Lung (tissue), 12 donors: Measurements from ENCODE around the gene AP4M1. TPM values are rescaled to one million over a fixed set of nuclear protein-coding genes. Genes with fewer than 3 reads are reported as not detected.

Experiments used
- ATAC-seq: fragments of 200-7000 bp; cut with Tn5 transposase; one replicate; pipeline ENCODE4 v1.9.1; 2020; ENCODE audit warnings: moderate number of reproducible peaks; ENCODE audit not compliant: insufficient read depth, low FRiP score
- DNase-seq, 3 donors: peaks; one replicate each; pipeline ENCODE4 v3.0.0-alpha.2; 2013 to 2017
- H3K27ac ChIP-seq, 2 donors: one replicate each; pipeline ENCODE4 v1.5.1; 2013; ENCODE audit warnings: mild to moderate bottlenecking in 2 of 2, moderate library complexity in 2 of 2, control low read depth in 1 of 2, inconsistent platforms in 1 of 2, low read depth in 1 of 2, low read length in 1 of 2
- H3K27me3 ChIP-seq, 3 donors: one replicate each; pipeline ENCODE4 v1.5.1; 2013; ENCODE audit warnings: low read length in 2 of 3; ENCODE audit not compliant: control insufficient read depth in 3 of 3, insufficient read depth in 3 of 3
- H3K36me3 ChIP-seq, 4 donors: one replicate each; pipeline ENCODE4 v1.5.1; 2013; ENCODE audit warnings: low read length in 4 of 4, mild to moderate bottlenecking in 1 of 4, moderate library complexity in 1 of 4; ENCODE audit not compliant: control insufficient read depth in 4 of 4, insufficient read depth in 4 of 4
- H3K4me1 ChIP-seq, 5 donors: one replicate each; pipeline ENCODE4 v1.5.1; 2013; ENCODE audit warnings: low read length in 5 of 5, mild to moderate bottlenecking in 2 of 5, moderate library complexity in 1 of 5; ENCODE audit not compliant: control insufficient read depth in 5 of 5, insufficient read depth in 5 of 5
- H3K4me3 ChIP-seq: one replicate; pipeline ENCODE4 v1.5.1; 2013; ENCODE audit warnings: mild to moderate bottlenecking, control low read depth, moderate library complexity
- H3K9ac ChIP-seq, 2 donors: one replicate each; pipeline ENCODE4 v1.5.1; 2013; ENCODE audit warnings: low read length in 2 of 2, control low read depth in 1 of 2; ENCODE audit not compliant: insufficient read depth in 1 of 2
- H3K9me3 ChIP-seq, 4 donors: one replicate each; pipeline ENCODE4 v1.5.1; 2013; ENCODE audit warnings: low read length in 3 of 4, mild to moderate bottlenecking in 1 of 4, moderate library complexity in 1 of 4; ENCODE audit not compliant: control insufficient read depth in 4 of 4, insufficient read depth in 3 of 4
- CTCF ChIP-seq: IDR thresholded peaks from 2 replicates; pipeline ENCODE4 v1.5.1; 2012; ENCODE audit warnings: mild to moderate bottlenecking; ENCODE audit errors: control extremely low read depth, extremely low read depth
- WGBS, 2 donors: extraction: QIAGEN DNeasy Blood & Tissue Kit; methylation state at CpG; one replicate each; pipeline ENCODE4 v1.1.7; 2013; 5-methylcytosine and 5-hydroxymethylcytosine counted together
- polyA plus RNA-seq, 2 donors: library from polyadenylated mRNA; stranded (reverse); fragments of 200-250 nt; gene quantifications; one replicate each; pipeline ENCODE4 v1.2.1, GENCODE V29; 2013
- total RNA-seq, 2 donors: library from RNA; depleted of rRNA in 1 of 2; stranded (reverse); fragments of >200 nt in 1 of 2; gene quantifications; one replicate each; pipeline ENCODE4 v1.2.1, GENCODE V29; 2014 to 2021
- donor health status: control.
- donor health status: control.
- donor health status: Bipolar disorder and iron deficiency.
- donor health status: healthy.
- donor health status: DM: yes; HTN: yes; CAD: no.

The AP4M1 gene
- total and polyA plus RNA-seq, 4 donors: 14.8 to 24.2 (median 17.1) TPM

GRCh38 chr7:100064162-100064561 is 37.3 kb upstream of the AP4M1 start:
- H3K4me3 ChIP-seq: no peak overlapping the region
- no peak overlapping the region for H3K9ac ChIP-seq
- ATAC-seq (no peak), DNase-seq (no peak)
- H3K4me1 ChIP-seq: peaks cover 4 to 14% (median 9%) of the 10 kb centered on the region in 5 donors
- WGBS, 2 donors: 92 to 93% methylated on average over 9 of the region's 9 CpGs
- no peaks in the 10 kb centered on the region for H3K9me3 ChIP-seq
- TF ChIP-seq CTCF: no peak
- peaks cover 12 to 26% (median 17%) of the 10 kb centered on the region in 4 donors for H3K36me3 ChIP-seq
- H3K27me3 ChIP-seq: no peaks in the 10 kb centered on the region
- no peak overlapping the region for H3K27ac ChIP-seq

- Histone ChIP-seq H3K27me3 (no peaks in the 10 kb centered on the region), H3K9me3 (peaks cover under 1 to 7% (median 4%) of the 10 kb centered on the region in 4 donors), H3K4me1 (peaks cover 4 to 14% (median 9%) of the 10 kb centered on the region in 5 donors), H3K27ac (peak overlapping the region in 1 of 2 donors; percentile 60), H3K9ac (no peak overlapping the region), H3K4me3 (no peak overlapping the region), H3K36me3 (peaks cover 16 to 30% (median 29%) of the 10 kb centered on the region in 4 donors)
- DNase-seq (peak; percentile 70 to 97 (median 96)), ATAC-seq (no peak)
- WGBS, 2 donors: 38 to 44% methylated on average over 8 of the region's 8 CpGs
- no peak for TF ChIP-seq CTCF
Observed at GRCh38 chr7:100065452-100066186, 35.8 kb upstream of the AP4M1 start.

- no peak overlapping the region for H3K27ac ChIP-seq
- TF ChIP-seq CTCF: no peak
- H3K9me3 ChIP-seq: peaks cover 11 to 18% (median 15%) of the 10 kb centered on the region in 4 donors
- WGBS, 2 donors: 91 to 93% methylated on average over 7 of the region's 7 CpGs
- peaks cover 29 to 39% (median 36%) of the 10 kb centered on the region in 4 donors for H3K36me3 ChIP-seq
- no peak for ATAC-seq
- no peak overlapping the region for H3K4me3 ChIP-seq
- no peaks in the 10 kb centered on the region for H3K27me3 ChIP-seq
- H3K4me1 ChIP-seq: peaks cover 4 to 14% (median 9%) of the 10 kb centered on the region in 5 donors
- H3K9ac ChIP-seq: no peak overlapping the region
- no peak for DNase-seq
Observed at GRCh38 chr7:100066953-100067352, 34.5 kb upstream of the AP4M1 start.
